GM12891 (cell line): ENCODE data around the gene RBP3.

Source experiments
- POLR2A ChIP-seq: IDR thresholded peaks from 2 replicates; pipeline ENCODE4 v1.6.1; 2011; ENCODE audit warnings: low read depth, low read length, control low read depth
- POU2F2 ChIP-seq: IDR thresholded peaks from 2 replicates; pipeline ENCODE4 v1.6.1; 2011; ENCODE audit warnings: low read depth, mild to moderate bottlenecking, control low read depth, low read length, moderate library complexity

DNA sequence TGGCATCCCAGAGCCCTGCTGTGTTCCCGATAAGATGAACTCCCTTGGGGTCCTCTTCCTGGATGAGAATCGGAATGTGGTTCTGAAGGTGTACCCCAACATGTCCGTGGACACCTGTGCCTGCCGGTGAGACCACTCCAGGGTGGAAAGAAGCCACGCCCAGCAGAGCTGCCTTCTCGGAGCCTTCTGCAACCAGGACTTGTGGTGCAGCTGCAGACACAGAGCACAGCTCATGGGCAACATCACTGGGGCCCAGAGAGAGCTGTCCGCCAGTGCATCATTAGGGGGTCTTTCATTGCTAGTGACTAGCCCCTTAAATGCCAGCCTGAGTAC lies 35.5 kb upstream of the RBP3 start:
- no peak for TF ChIP-seq POU2F2
- TF ChIP-seq POLR2A = no peak
